ENCODE measurements around the gene ACTR5. TPM values are rescaled to one million over a fixed set of nuclear protein-coding genes. Genes with fewer than 3 reads are reported as not detected.

Gene ACTR5
- total RNA-seq, result 5.6 and 7.3 TPM in 2 replicates

GRCh38 chr20:38748097-38748860 is at the start of gene ACTR5:
Gene ACTR5, plus strand, starts transcription at chr20:38748460. Its CDS starts 19 bp downstream, at chr20:38748479.

GRCh38 chr20:38723848-38724625 is 24.2 kb upstream of the ACTR5 start, which contains the start of gene SLC32A1:
Gene SLC32A1, plus strand, starts transcription at chr20:38724486. Its CDS starts 239 bp downstream, at chr20:38724725.

GRCh38 chr20:38805502-38805957 is 57.3 kb downstream of the ACTR5 start, which contains the start of gene PPP1R16B:
Gene PPP1R16B, plus strand, starts transcription at chr20:38805697. Its CDS starts 30,229 bp downstream, at chr20:38835926.

Other genes starting within 250 kb of the ACTR5 start
- not detected in 2 replicates for gene ADIG, start 167.3 kb upstream of the ACTR5 start, total RNA-seq
- not detected in 2 replicates for gene ARHGAP40, start 146.7 kb upstream of the ACTR5 start, total RNA-seq
- gene SLC32A1, start 24.0 kb upstream of the ACTR5 start, total RNA-seq, result not detected in 2 replicates
- gene PPP1R16B, start 57.2 kb downstream of the ACTR5 start, total RNA-seq, result under 0.01 and 0.15 TPM in 2 replicates
- gene FAM83D, start 178.0 kb downstream of the ACTR5 start, total RNA-seq, result 4.0 and 27.2 TPM in 2 replicates
- 10.8 and 12.1 TPM in 2 replicates for gene DHX35, start 213.9 kb downstream of the ACTR5 start, total RNA-seq

Measured in smooth muscle cell of trachea (primary cell).